ENCODE results near the gene CD180. TPM values are rescaled to one million over a fixed set of nuclear protein-coding genes. Genes with fewer than 3 reads are reported as not detected.
A peak's percentile ranks its signal among the peaks of the same experiment; 100 is the strongest.

The CD180 gene
- total and polyA plus RNA-seq, 2 experiments from 2014 or later = not detected

GRCh38 chr5:67215519-67216471 lies 19.2 kb upstream of the CD180 start:
- no peak overlapping the region for H2AFZ ChIP-seq
- in situ Hi-C loops (cut with MboI) = no loop called here

DNA sequence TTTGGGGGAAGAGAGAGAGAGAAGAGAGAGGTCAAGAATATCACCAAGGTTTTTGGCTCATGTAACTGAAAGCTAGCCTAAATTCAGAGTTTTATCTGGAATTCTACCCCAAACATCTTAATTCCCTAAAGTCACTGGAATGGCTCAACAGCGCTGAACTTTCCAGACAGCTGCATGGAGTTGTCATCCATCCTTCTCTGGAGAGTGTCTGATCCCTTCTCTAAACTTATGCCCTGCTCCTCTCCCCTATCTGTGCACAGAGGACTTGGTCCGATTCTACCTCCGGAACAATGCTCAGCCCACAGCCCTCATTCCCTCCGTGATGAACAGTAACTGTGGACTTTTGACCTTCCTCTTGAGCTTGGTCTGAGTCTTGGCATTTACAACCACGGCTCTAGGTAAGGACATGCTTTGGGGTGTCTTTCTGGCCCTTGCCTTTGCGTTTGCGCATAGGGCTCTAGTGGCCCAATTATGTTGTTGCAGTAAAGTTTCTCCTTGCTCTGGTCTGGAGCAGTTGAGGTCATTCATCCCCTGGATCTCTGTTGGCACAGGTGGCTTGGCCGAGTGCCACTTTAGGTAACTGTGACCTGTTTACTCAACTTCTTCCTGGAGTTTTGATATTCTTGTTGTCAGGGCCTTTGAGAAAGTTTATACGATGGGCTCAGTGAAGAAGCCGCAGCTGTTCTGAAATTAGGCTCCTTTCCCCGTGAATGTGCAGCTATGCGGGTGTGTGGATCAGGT lies 18.3 kb upstream of the CD180 start:
- Histone ChIP-seq H3K9me3 (ENCODE audit: low read depth) (no peaks in the 10 kb centered on the region), H4K20me1 (ENCODE audit: insufficient read depth) (no peaks in the 10 kb centered on the region), H3F3A (ENCODE audit: insufficient read depth) (0 out of 2 replicates have a peak, but pooled peaks cover 6% of the 10 kb centered on the region), H3K4me1 (ENCODE audit: insufficient read depth) (peaks cover 5% of the 10 kb centered on the region; the same call in 1 of the 2 replicates), H3K79me2 (ENCODE audit: insufficient read depth) (no peaks in the 10 kb centered on the region), H2AFZ (no peak overlapping the region), H3K4me2 (ENCODE audit: unreplicated experiment) (no peak overlapping the region), H3K9me2 (ENCODE audit: insufficient read depth) (no peaks in the 10 kb centered on the region), H3K4me3 (no peak overlapping the region), H3K27ac (no peak overlapping the region), H3K36me3 (ENCODE audit: low read depth) (no peaks in the 10 kb centered on the region), H3K9ac (no peak overlapping the region), H3K27me3 (replicated peaks; ENCODE audit: insufficient read depth) (no peaks in the 10 kb centered on the region)
- WGBS, 2 experiments (ENCODE audit: low coverage in 1 of 2, low lambda C conversion rate in 2 of 2, missing lambda C conversion rate in 2 of 2) = 86% methylated on average over 12 of the region's 12 CpGs
- DNase-seq = no peak
- in situ Hi-C loops (cut with MboI) = no loop called here
- TF ChIP-seq EZH2phosphoT487 (IDR thresholded peaks at IDR 0.05; ENCODE audit: insufficient read depth, low read depth) (no peak), EZH2 (IDR thresholded peaks at IDR 0.05; ENCODE audit: insufficient read depth, poor library complexity, severe bottlenecking) (no peak)

More at GRCh38 chr5:67215519-67216471, 19.2 kb upstream of the CD180 start:
- peaks cover 5% of the 10 kb centered on the region; the same call in 1 of the 2 replicates for H3K4me1 ChIP-seq (ENCODE audit: insufficient read depth)
- TF ChIP-seq EZH2phosphoT487 (IDR thresholded peaks at IDR 0.05; ENCODE audit: insufficient read depth, low read depth) (no peak), EZH2 (IDR thresholded peaks at IDR 0.05; ENCODE audit: insufficient read depth, poor library complexity, severe bottlenecking) (no peak)
- H3K27me3 ChIP-seq (replicated peaks; ENCODE audit: insufficient read depth) = no peaks in the 10 kb centered on the region
- H3K4me3 ChIP-seq = no peak overlapping the region
- DNase-seq = peak; percentile 13
- H3K9ac ChIP-seq = no peak overlapping the region
- 73 to 76% methylated on average over 19 of the region's 19 CpGs for WGBS, 2 experiments (ENCODE audit: low coverage in 1 of 2, low lambda C conversion rate in 2 of 2, missing lambda C conversion rate in 2 of 2)
- H3F3A ChIP-seq (ENCODE audit: insufficient read depth) = 0 out of 2 replicates have a peak, but pooled peaks cover 6% of the 10 kb centered on the region
- no peaks in the 10 kb centered on the region for H3K79me2 ChIP-seq (ENCODE audit: insufficient read depth)
- H3K4me2 ChIP-seq (ENCODE audit: unreplicated experiment) = no peak overlapping the region
- H4K20me1 ChIP-seq (ENCODE audit: insufficient read depth) = no peaks in the 10 kb centered on the region
- H3K36me3 ChIP-seq (ENCODE audit: low read depth) = no peaks in the 10 kb centered on the region
- no peaks in the 10 kb centered on the region for H3K9me3 ChIP-seq (ENCODE audit: low read depth)
- H3K27ac ChIP-seq = no peak overlapping the region
- no peaks in the 10 kb centered on the region for H3K9me2 ChIP-seq (ENCODE audit: insufficient read depth)

- no peak overlapping the region for H3K4me2 ChIP-seq (ENCODE audit: unreplicated experiment)
- H4K20me1 ChIP-seq (ENCODE audit: insufficient read depth) = no peaks in the 10 kb centered on the region
- H3K9ac ChIP-seq = no peak overlapping the region
- H3K36me3 ChIP-seq (ENCODE audit: low read depth) = no peaks in the 10 kb centered on the region
- peak; percentile 28 for DNase-seq
- H3K4me3 ChIP-seq = no peak overlapping the region
- 0 out of 2 replicates have a peak, but pooled peaks cover 6% of the 10 kb centered on the region for H3F3A ChIP-seq (ENCODE audit: insufficient read depth)
- peaks cover 5% of the 10 kb centered on the region; the same call in 1 of the 2 replicates for H3K4me1 ChIP-seq (ENCODE audit: insufficient read depth)
- H3K79me2 ChIP-seq (ENCODE audit: insufficient read depth) = no peaks in the 10 kb centered on the region
- TF ChIP-seq EZH2 (IDR thresholded peaks at IDR 0.05; ENCODE audit: insufficient read depth, poor library complexity, severe bottlenecking) (no peak), EZH2phosphoT487 (IDR thresholded peaks at IDR 0.05; ENCODE audit: insufficient read depth, low read depth) (no peak)
- WGBS, 2 experiments (ENCODE audit: low coverage in 1 of 2, low lambda C conversion rate in 2 of 2, missing lambda C conversion rate in 2 of 2) = 67 to 73% methylated on average over 5 to 6 of the region's 6 CpGs
- H3K27ac ChIP-seq = no peak overlapping the region
- in situ Hi-C loops (cut with MboI) = no loop called here
- H3K9me3 ChIP-seq (ENCODE audit: low read depth) = no peaks in the 10 kb centered on the region
- no peak overlapping the region for H2AFZ ChIP-seq
- no peaks in the 10 kb centered on the region for H3K27me3 ChIP-seq (replicated peaks; ENCODE audit: insufficient read depth)
- H3K9me2 ChIP-seq (ENCODE audit: insufficient read depth) = no peaks in the 10 kb centered on the region
Measured at GRCh38 chr5:67214036-67214435, 17.4 kb upstream of the CD180 start.

DNA sequence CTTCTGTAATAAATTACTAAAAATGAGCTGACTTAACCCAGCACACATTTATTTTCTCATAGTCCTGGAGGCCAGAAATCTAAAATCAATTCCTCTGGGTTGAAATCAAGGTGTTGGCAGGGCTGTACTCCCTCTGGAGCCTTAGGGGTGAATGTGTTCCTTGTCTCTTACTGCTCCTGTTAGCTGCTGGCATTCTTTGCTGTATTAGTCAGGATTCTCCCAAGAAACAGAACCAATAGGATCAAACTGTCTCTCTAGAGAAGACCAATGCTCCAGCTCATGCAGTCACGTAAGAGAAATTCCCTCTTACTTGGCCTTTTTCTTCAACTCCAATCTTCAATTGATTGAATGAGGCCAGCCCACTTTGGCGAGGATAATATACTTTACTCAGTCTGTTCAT lies 15.3 kb upstream of the CD180 start:
- no peaks in the 10 kb centered on the region for H3K9me3 ChIP-seq (ENCODE audit: low read depth)
- 31 to 40% methylated on average over 2 of the region's 2 CpGs for WGBS, 2 experiments (ENCODE audit: low coverage in 1 of 2, low lambda C conversion rate in 2 of 2, missing lambda C conversion rate in 2 of 2)
- no peaks in the 10 kb centered on the region for H3K9me2 ChIP-seq (ENCODE audit: insufficient read depth)
- H3K27me3 ChIP-seq (replicated peaks; ENCODE audit: insufficient read depth) = no peaks in the 10 kb centered on the region
- 0 out of 2 replicates have a peak, but pooled peaks cover 6% of the 10 kb centered on the region for H3F3A ChIP-seq (ENCODE audit: insufficient read depth)
- TF ChIP-seq EZH2 (IDR thresholded peaks at IDR 0.05; ENCODE audit: insufficient read depth, poor library complexity, severe bottlenecking) (no peak), EZH2phosphoT487 (IDR thresholded peaks at IDR 0.05; ENCODE audit: insufficient read depth, low read depth) (no peak)
- peaks cover 7% of the 10 kb centered on the region; the same call in 1 of the 2 replicates for H3K4me1 ChIP-seq (ENCODE audit: insufficient read depth)
- H3K4me3 ChIP-seq = no peak overlapping the region
- H3K27ac ChIP-seq = no peak overlapping the region
- no peak overlapping the region for H3K4me2 ChIP-seq (ENCODE audit: unreplicated experiment)
- H3K36me3 ChIP-seq (ENCODE audit: low read depth) = no peaks in the 10 kb centered on the region
- peak; percentile 77 for DNase-seq
- no peak overlapping the region for H3K9ac ChIP-seq
- no peaks in the 10 kb centered on the region for H4K20me1 ChIP-seq (ENCODE audit: insufficient read depth)
- no peak overlapping the region for H2AFZ ChIP-seq
- in situ Hi-C loops (cut with MboI) = no loop called here
- H3K79me2 ChIP-seq (ENCODE audit: insufficient read depth) = no peaks in the 10 kb centered on the region
